ENCODE data around the gene SSBP2.

SSBP2 gene

DNA sequence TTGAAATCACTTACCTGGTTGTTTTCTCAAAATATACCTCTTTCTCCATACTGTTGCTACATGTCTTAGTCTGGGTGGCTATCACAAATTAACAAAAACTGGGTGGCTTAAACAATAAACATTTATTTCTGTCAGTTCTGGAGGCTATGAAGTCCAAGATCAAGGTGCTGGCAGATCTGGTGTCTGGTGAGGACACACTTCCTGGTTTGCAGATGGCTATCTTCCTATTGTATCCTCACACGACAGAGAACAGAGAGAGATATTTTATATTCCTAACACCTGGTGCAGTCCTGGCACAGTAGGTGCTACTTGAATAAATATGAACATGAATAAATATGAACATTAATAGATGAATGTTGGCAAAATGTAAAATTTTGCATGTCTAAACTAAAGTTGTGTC, 192.7 kb downstream of the SSBP2 start:
- DNase-seq (ENCODE audit: low read depth in 1 of 2, low spot score in 1 of 2), result no peak
- H3K27me3 ChIP-seq (ENCODE audit: insufficient read depth, poor library complexity, severe bottlenecking), result no peaks in the 10 kb centered on the region
- no peak overlapping the region for H3K27ac ChIP-seq (replicated peaks)
- TF ChIP-seq, protein P1, sequence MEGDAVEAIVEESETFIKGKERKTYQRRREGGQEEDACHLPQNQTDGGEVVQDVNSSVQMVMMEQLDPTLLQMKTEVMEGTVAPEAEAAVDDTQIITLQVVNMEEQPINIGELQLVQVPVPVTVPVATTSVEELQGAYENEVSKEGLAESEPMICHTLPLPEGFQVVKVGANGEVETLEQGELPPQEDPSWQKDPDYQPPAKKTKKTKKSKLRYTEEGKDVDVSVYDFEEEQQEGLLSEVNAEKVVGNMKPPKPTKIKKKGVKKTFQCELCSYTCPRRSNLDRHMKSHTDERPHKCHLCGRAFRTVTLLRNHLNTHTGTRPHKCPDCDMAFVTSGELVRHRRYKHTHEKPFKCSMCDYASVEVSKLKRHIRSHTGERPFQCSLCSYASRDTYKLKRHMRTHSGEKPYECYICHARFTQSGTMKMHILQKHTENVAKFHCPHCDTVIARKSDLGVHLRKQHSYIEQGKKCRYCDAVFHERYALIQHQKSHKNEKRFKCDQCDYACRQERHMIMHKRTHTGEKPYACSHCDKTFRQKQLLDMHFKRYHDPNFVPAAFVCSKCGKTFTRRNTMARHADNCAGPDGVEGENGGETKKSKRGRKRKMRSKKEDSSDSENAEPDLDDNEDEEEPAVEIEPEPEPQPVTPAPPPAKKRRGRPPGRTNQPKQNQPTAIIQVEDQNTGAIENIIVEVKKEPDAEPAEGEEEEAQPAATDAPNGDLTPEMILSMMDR (IDR thresholded peaks at IDR 0.05; ENCODE audit: insufficient read depth, low read length), result no peak
- no peak for TF ChIP-seq GABPA (IDR thresholded peaks at IDR 0.05; ENCODE audit: low read depth)
- TF ChIP-seq, protein P2, sequence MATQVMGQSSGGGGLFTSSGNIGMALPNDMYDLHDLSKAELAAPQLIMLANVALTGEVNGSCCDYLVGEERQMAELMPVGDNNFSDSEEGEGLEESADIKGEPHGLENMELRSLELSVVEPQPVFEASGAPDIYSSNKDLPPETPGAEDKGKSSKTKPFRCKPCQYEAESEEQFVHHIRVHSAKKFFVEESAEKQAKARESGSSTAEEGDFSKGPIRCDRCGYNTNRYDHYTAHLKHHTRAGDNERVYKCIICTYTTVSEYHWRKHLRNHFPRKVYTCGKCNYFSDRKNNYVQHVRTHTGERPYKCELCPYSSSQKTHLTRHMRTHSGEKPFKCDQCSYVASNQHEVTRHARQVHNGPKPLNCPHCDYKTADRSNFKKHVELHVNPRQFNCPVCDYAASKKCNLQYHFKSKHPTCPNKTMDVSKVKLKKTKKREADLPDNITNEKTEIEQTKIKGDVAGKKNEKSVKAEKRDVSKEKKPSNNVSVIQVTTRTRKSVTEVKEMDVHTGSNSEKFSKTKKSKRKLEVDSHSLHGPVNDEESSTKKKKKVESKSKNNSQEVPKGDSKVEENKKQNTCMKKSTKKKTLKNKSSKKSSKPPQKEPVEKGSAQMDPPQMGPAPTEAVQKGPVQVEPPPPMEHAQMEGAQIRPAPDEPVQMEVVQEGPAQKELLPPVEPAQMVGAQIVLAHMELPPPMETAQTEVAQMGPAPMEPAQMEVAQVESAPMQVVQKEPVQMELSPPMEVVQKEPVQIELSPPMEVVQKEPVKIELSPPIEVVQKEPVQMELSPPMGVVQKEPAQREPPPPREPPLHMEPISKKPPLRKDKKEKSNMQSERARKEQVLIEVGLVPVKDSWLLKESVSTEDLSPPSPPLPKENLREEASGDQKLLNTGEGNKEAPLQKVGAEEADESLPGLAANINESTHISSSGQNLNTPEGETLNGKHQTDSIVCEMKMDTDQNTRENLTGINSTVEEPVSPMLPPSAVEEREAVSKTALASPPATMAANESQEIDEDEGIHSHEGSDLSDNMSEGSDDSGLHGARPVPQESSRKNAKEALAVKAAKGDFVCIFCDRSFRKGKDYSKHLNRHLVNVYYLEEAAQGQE (IDR thresholded peaks at IDR 0.05; ENCODE audit: insufficient replicate concordance, low read depth), result no peak
- no peak for TF ChIP-seq POLR2AphosphoS5 (IDR thresholded peaks at IDR 0.05; ENCODE audit: low read depth)
- TF ChIP-seq SPI1 (IDR thresholded peaks at IDR 0.05; ENCODE audit: borderline replicate concordance, low read depth), result no peak
- H3K4me3 ChIP-seq (replicated peaks; ENCODE audit: insufficient read depth, low read length), result no peak overlapping the region

DNA sequence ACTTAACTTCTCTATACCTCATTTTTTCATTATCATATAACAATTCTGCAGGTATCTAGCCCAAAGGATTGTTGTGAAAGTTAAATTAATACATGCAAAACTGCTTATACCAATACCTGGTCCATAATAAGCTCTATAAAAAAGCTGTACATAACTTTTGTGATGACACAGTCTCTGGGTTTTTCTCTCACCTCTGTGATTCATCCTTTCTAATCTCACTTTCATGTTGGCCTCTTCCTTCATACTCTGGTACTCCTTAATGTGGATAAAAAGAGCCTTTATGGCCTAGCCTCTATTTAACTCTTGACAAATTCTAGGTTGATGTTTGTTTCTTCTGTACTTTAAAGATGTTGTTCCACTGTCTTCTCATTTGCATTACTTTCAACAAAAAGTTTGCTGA, 194.1 kb downstream of the SSBP2 start:
- DNase-seq (ENCODE audit: low read depth in 1 of 2, low spot score in 1 of 2), result no peak
- no peak for TF ChIP-seq SPI1 (IDR thresholded peaks at IDR 0.05; ENCODE audit: borderline replicate concordance, low read depth)
- TF ChIP-seq, protein P1 (IDR thresholded peaks at IDR 0.05; ENCODE audit: insufficient read depth, low read length), result no peak
- TF ChIP-seq, protein P2 (IDR thresholded peaks at IDR 0.05; ENCODE audit: insufficient replicate concordance, low read depth), result no peak
- no peak for TF ChIP-seq GABPA (IDR thresholded peaks at IDR 0.05; ENCODE audit: low read depth)
- TF ChIP-seq POLR2AphosphoS5 (IDR thresholded peaks at IDR 0.05; ENCODE audit: low read depth), result no peak
- no peak overlapping the region for H3K4me3 ChIP-seq (replicated peaks; ENCODE audit: insufficient read depth, low read length)
- no peak overlapping the region for H3K27ac ChIP-seq (replicated peaks)
- no peaks in the 10 kb centered on the region for H3K27me3 ChIP-seq (ENCODE audit: insufficient read depth, poor library complexity, severe bottlenecking)

DNA sequence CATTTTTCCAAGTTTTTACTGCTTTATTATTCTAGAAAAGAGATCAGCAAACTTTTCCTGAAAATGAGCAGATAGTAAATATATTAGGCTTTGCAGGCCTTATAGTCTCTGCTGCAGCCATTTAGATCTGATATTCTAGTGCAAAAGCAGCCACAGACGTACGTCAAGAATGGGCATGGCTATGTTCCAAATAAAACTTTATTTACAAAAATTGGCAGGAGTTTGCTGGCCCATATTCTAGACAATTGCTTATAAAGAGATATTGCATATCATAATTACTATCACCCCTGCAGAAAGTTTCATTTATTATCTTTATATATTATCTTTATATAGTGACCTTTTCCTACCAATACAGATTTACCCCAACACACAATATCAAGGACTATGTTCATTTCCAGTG, 195.0 kb downstream of the SSBP2 start:
- no peaks in the 10 kb centered on the region for H3K27me3 ChIP-seq (ENCODE audit: insufficient read depth, poor library complexity, severe bottlenecking)
- DNase-seq (ENCODE audit: low read depth in 1 of 2, low spot score in 1 of 2), result no peak
- no peak for TF ChIP-seq SPI1 (IDR thresholded peaks at IDR 0.05; ENCODE audit: borderline replicate concordance, low read depth)
- TF ChIP-seq, protein P1 (IDR thresholded peaks at IDR 0.05; ENCODE audit: insufficient read depth, low read length), result no peak
- TF ChIP-seq, protein P2 (IDR thresholded peaks at IDR 0.05; ENCODE audit: insufficient replicate concordance, low read depth), result no peak
- TF ChIP-seq GABPA (IDR thresholded peaks at IDR 0.05; ENCODE audit: low read depth), result no peak
- TF ChIP-seq POLR2AphosphoS5 (IDR thresholded peaks at IDR 0.05; ENCODE audit: low read depth), result no peak
- H3K4me3 ChIP-seq (replicated peaks; ENCODE audit: insufficient read depth, low read length), result no peak overlapping the region
- H3K27ac ChIP-seq (replicated peaks), result no peak overlapping the region

Measured in HL-60 (cell line).